Sigmoid colon (tissue), 4 donors: ENCODE results near the gene ETV3.

ENCODE experiments used
- CTCF ChIP-seq, 4 experiments: fragments of 450-650 bp in 3 of 4; fragments of 200-600 bp in 1 of 4; IDR thresholded peaks; one replicate each; pipeline ENCODE4 v1.5.1; 2016 to 2019; ENCODE audit warnings: antibody characterized with exemption in 4 of 4, mild to moderate bottlenecking in 3 of 4, moderate library complexity in 2 of 4
- EP300 ChIP-seq, 4 donors: sonication (generic); formaldehyde crosslinking; IDR thresholded peaks; one replicate each; pipeline ENCODE4 v1.6.1; 2017; ENCODE audit warnings: antibody characterized with exemption in 4 of 4
- POLR2A ChIP-seq, 2 donors: fragments of 450-650 bp; IDR thresholded peaks; one replicate each; pipeline ENCODE4 v1.6.1; 2016; ENCODE audit warnings: antibody characterized with exemption in 2 of 2, mild to moderate bottlenecking in 2 of 2, moderate library complexity in 2 of 2
- POLR2AphosphoS5 ChIP-seq, 4 donors: sonication (generic); formaldehyde crosslinking; IDR thresholded peaks; one replicate each; pipeline ENCODE4 v1.6.1; 2017; ENCODE audit warnings: antibody characterized with exemption in 4 of 4

GRCh38 chr1:157117527-157118057 is 20.6 kb downstream of the ETV3 start:
- TF ChIP-seq CTCF (IDR thresholded peaks at IDR 0.05) (no peak), POLR2AphosphoS5 (IDR thresholded peaks at IDR 0.05) (no peak), EP300 (IDR thresholded peaks at IDR 0.05) (no peak), POLR2A (IDR thresholded peaks at IDR 0.05) (no peak)
